H1 (cell line): ENCODE measurements around the gene ZBTB18. TPM values are rescaled to one million over a fixed set of nuclear protein-coding genes. Genes with fewer than 3 reads are reported as not detected.

Source experiments
- ASH2L ChIP-seq: fragments of 200-600, 300-600 bp; sonication (generic); IDR thresholded peaks from one replicate; pipeline ENCODE4 v1.7.1; 2017; ENCODE audit warnings: low read length
- EGR1 ChIP-seq: IDR thresholded peaks from 2 replicates; pipeline ENCODE4 v1.6.1; 2011; ENCODE audit warnings: low read depth, low read length, borderline replicate concordance
- GABPA ChIP-seq: IDR thresholded peaks from 2 replicates; pipeline ENCODE4 v1.6.1; 2011; ENCODE audit warnings: mild to moderate bottlenecking, low read length, moderate library complexity, borderline replicate concordance; ENCODE audit not compliant: insufficient read depth
- MAFK ChIP-seq: IDR thresholded peaks from 2 replicates; pipeline ENCODE4 v1.6.1; 2012; ENCODE audit warnings: low read depth, mild to moderate bottlenecking, improper control_type of control experiment, low read length
- RFX5 ChIP-seq: IDR thresholded peaks from 2 replicates; pipeline ENCODE4 v1.6.1; 2011; ENCODE audit warnings: low read depth, low read length, improper control_type of control experiment, borderline replicate concordance
- SRF ChIP-seq: IDR thresholded peaks from 2 replicates; pipeline ENCODE4 v1.6.1; 2011; ENCODE audit warnings: mild to moderate bottlenecking, low read depth, low read length, moderate library complexity
- polyA plus RNA-seq, 7 experiments: library from polyadenylated mRNA; depleted of rRNA in 3 of 7; stranded (reverse) in 5 of 7; unstranded in 2 of 7; fragments of >200 nt in 5 of 7; fragments of 200-250 nt in 2 of 7; gene quantifications; 1 replicate in 5 of 7; 2 replicates in 1 of 7; 4 replicates in 1 of 7; pipeline versions ENCODE4 v1.2.1 to v1.2.3, GENCODE V29; 2011 to 2013; ENCODE audit warnings: missing spikeins in 2 of 7, mixed read lengths in 2 of 7
- total RNA-seq: library from RNA; stranded (reverse); fragmentation: NEBNext Ultra II Directional; extraction: Animal tissue kit (Norgen Biotek cat#: 25700); gene quantifications from 2 replicates; pipeline ENCODE4 v1.2.1, GENCODE V29; 2021
- TF ChIP-seq, protein P1 (sequence below): IDR thresholded peaks from 2 replicates; pipeline ENCODE4 v1.6.1; 2011; ENCODE audit warnings: low read depth, mild to moderate bottlenecking, low read length; ENCODE audit not compliant: insufficient read depth

ZBTB18 gene
- total and polyA plus RNA-seq, 2 of the 8 experiments (the other 6 are each of a cell fraction or from before 2014, with no cell fraction given): 8.5 to 14.4 TPM

DNA sequence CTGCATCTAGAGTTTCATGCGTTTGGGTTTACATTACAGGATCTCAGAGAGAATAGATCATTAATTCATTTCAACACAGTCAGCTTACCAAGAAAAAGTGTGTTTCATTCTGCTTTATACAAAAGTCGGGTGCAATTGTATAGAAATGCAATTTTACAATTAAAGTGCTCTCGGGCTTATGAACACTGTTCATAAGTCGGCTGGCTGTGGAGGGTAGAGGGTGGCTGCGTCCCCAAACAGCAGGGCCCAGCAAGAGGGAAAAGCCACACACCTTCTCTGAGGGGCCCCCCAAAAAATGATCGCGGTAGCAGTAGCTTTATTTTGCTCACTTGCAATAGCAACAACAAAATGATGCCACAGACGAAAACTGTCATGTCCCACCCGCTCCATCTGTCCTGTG lies 13.8 kb upstream of the ZBTB18 start (continued):
- TF ChIP-seq, protein P1, sequence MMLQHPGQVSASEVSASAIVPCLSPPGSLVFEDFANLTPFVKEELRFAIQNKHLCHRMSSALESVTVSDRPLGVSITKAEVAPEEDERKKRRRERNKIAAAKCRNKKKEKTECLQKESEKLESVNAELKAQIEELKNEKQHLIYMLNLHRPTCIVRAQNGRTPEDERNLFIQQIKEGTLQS: no peak
- TF ChIP-seq RFX5 (no peak), MAFK (no peak), SRF (no peak), ASH2L (no peak), EGR1 (no peak), GABPA (no peak)
